Thyroid gland (tissue), 4 donors: ENCODE measurements around the gene LAMC2.

Experiments used
- CTCF ChIP-seq, 6 experiments: fragments of 200-600 bp in 3 of 6; fragments of 450-650 bp in 3 of 6; sonication (generic) in 3 of 6; IDR thresholded peaks; one replicate each; pipeline ENCODE4 v1.5.1; 2016 to 2019; ENCODE audit warnings: antibody characterized with exemption in 6 of 6, mild to moderate bottlenecking in 2 of 6, inconsistent platforms in 1 of 6, moderate library complexity in 1 of 6
- POLR2A ChIP-seq, 2 donors: fragments of 450-650 bp; IDR thresholded peaks; one replicate each; pipeline ENCODE4 v1.6.1; 2017; ENCODE audit warnings: antibody characterized with exemption in 2 of 2, mild to moderate bottlenecking in 2 of 2, moderate library complexity in 1 of 2

GRCh38 chr1:183241471-183241870 is 55.4 kb downstream of the LAMC2 start:
- TF ChIP-seq CTCF (IDR thresholded peaks at IDR 0.05) = no peak
- no peak for TF ChIP-seq POLR2A (IDR thresholded peaks at IDR 0.05)
